Stimulated activated CD8-positive, alpha-beta memory T cell treated with anti-CD3 and anti-CD28 coated beads, Interleukin-2, amount 100 ng/mL, for 48 hours (primary cell): Measurements from ENCODE around the gene SCP2D1.

ENCODE experiments used
- DNase-seq, 2 donors: peaks; one replicate each; pipeline ENCODE4 v3.0.0-alpha.2; 2020; ENCODE audit warnings: low read depth in 2 of 2

The SCP2D1 gene

DNA sequence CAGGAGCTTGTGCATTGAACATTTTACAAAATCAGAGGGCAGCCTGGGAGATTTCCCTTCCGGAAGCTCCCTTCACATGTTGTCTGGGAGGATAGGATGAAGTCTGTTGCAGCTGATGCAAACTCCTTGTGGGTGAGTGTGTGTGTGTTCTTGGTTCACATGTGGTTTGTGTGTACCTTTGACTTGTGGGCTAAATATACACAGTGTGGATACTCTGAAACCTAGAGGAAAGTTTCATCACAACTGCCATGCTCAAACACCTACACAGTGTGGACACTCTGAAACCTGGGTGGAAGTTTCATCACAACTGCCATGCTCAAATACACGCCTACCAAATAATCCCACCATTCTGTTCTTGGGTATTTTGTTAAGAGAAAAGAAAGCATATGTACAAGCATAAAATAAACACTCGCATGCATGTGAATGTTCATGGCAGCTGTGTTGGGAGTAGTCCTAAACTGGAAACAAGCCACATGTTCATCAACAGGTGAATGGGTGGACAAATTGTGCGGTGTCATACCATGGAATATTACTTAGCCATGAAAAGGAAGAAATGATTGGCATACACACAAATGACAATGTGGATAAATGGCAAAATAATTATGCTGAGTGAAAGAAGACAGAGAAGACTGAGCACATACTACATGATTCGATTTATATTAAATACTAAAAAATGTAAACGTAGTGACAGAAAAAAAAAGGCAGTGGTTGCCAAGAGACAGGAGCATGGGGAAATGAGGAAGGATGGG, 1.8 kb downstream of the SCP2D1 start:
- DNase-seq: no peak

DNA sequence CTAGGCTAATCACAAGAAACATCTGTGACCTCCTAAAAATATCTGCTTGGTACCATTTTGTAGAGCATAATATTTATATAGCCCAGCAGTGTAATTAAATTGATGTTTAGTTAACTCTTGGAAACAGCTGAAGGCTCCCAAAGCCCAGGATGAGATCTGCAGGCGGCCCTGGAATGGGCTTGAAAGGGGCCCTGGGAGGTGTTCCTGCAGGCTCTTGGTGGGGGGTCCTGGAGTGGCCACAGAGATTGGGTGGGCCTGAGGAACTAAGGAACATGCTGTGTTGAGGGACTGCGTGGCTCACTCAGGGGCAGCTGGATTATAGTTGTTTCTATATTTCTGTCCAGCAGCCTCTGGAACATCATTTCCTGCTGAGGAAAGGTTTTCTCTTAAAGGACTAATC, 9.2 kb downstream of the SCP2D1 start:
- no peak for DNase-seq

DNA sequence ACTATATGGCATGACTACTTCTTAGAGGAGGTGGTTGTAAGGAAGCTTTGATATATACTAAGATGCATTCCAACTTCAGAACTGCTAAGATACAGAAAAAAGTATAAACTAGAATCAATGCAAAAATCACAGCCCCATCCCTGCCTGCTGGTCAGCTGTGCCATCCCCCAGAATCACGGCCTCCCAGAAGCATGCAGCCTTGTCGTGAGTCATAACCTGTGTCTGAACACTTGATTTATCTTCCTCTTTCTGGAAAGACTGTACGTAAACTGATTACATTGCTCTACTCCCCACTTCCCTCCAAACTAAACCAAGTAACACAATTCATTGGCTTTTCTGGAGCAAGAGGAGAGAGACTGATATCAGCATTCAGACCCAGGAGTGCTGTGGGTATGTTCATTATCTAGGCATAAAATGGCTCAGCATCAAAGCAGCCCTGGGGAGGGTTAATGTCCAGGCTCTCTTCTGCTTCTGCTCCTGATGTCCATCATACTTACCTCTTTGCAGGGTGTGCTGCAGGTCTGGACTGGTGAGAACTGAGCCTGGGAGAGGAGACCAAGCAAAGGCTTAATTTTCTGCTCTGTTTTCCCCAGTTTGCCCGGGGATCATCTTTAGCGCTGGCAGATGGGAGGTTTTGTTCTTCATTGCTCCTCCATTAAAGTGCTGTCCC, 18.4 kb downstream of the SCP2D1 start:
- no peak for DNase-seq

DNA sequence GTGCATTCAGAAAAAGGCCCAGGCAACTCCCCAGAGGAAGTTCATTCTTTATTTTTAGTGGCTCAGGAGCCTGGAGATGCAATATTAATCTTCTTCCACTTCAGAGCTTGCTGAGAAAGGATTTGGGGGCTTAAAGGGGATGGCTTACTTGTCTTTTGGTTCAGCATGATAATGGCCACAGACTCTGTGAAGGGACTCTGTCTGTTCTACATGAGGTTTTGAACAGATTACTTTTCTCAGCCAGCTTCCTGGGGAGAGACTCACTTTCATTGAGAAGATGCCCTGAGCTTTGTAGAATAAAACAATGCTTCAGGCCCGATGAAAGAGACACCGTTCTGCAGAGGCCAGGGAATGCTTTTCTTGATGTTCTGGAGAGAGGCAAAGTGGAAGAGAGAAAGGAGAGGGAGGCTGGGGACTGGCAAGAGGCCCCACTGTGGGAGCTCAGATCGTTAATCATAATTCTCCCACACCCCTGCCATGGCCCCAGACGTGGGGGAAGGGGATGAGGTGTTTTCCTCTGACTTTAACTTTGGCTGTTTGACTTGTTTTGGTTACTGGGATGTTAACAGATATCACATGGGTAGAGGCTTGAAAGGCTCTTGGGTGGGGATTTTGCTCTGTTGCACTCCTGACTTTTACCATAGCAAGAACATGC, 19.1 kb downstream of the SCP2D1 start:
- no peak for DNase-seq

DNA sequence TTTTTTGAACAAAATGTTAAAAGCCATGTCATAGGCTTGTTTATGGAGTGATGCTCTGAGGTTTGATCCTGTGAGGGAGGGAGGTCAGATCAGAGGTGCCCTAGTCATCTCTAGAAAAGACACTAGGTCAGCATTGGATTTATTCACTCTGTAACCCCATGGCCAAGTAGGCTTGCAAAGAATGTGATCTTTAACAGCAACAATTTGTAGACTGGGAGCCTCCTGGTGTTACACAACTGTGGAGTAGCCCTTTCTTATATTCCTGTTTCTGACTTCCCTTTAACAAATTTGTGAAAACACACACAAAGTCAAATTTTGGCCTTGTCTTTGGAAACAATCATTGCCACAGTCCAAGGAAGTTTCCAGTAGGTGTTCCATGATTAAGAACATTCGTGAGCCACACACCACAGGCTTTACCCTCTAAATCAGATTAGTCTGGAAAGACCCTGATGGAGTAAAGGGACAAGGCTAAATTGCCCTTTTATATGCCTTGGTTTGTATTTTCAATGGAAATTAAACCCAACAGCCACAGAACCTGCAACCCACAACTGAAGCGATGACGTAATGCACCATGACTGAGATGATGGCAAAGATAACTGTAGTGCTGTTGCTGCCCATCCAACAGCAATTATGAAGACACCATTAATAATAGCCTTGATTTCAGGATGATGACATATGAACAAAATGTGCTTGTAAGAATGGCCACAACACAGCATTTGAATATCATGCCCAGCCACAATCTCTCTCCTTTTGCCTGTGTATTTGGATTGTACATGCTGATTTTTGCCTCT, 22.1 kb downstream of the SCP2D1 start:
- no peak for DNase-seq

DNA sequence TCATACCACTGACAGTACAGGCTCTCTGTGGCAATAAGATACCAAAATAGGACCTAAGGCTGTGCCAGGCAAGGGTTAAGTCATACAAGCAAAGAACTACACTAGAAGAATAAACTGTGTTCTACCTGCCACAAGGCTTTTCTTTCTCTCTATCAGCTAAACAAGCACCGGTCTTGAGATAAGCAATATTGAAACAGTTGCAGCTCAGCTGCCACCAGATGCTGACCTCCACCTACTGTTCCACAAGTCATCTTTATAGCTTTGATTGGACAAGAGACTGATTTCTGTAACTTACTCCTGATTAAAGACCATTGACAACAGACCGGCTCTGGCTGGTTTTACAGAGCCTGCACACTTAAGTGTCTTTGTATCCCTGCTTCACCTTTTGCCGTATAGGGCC, 24.1 kb downstream of the SCP2D1 start:
- DNase-seq: no peak

DNA sequence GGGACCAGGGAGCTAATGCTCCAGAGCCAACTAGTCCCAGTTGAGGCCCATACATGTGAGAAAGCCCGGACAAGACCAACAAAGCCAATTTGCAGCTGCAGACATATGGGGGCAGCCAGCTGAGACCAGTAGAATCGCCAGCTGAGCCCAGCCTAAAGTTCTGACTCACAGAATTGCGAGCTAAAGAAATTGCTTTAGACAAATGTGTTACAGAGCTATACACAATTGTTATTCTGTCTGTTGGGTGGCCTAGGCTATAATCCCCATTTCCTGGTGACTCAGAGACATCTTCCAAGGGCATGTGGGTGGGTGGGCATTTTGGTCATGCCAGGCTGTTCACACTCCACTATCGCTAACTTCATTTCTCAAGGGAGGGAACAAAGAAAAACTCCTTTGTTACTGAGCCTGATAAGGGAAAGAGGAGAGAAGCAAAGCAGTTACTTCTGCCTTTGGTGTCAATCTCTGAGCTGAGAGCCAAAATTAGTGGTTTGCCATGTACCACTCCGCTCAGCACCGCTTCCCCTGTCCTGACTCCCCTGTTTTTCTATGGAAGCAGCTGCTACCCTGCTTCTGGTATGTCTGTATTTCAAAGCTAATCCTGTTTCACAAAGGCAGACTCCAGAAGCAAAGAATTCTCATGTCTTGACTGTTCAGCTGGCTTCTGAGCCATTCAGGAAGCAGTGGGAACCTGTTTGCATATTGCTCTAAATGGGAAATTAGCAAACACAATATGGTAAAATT, 26.1 kb downstream of the SCP2D1 start:
- no peak for DNase-seq

DNA sequence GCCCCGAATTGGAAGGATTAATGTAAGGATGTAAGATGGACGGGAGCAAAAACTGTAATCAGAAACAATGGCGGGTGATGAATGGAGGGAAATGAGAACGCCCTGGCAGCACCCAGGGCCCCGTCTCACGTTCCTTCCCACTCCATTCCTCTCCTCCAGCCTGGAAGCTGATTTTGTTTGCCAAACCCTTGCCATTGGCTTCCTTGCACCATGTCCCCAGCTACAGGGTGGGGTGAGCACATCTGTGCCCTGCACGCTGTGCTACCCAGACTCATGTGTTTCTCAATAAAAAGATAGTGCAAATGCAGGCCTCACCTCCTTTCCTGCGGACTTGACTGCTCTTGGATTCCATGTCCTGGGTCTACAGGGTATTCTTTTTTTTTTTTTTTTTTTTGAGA, 26.7 kb downstream of the SCP2D1 start:
- DNase-seq: no peak

DNA sequence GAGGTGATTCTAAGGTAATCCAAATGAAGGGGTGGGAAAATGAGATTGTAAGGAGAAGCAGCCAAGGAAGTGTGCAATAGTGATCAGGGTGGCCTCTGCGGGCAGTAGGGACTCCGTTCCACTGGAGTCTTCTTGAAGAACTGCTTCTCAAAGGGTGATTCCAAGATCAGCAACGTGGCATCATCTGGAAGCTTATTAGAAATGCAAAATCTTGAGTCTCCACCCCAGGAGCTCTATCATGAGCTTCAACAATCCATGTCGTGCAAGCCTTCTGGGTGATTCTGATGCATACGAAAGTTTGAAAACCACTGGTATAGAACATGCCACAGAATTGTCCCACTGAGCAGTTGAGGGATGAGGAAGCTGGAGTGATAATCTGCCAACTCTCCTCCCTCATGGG, 31.4 kb downstream of the SCP2D1 start:
- no peak for DNase-seq

DNA sequence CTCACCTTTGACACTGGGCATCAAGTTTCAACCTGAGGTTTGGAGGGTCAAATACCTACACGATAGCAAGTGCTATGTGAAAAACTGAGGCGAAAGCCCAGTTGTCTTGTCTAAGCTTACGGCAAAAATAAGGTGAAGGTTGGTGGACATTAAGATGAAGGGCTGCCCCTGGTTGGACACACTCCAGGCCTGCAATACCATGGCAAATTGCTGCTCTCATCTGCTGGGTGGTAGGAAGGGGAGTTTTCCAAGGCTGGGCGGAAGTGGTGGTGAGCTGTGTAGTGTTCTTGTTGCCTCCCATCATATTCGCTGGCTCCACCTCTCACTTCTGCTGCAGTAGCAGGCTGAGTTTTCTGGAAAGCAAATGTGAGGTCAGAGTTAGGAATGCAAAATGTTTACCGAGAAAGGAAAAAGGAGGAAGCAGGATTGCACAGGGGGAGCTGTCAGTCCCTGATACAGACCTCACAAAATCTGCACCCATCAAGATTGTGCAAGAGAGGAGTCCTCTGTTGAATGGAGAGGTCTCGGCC, 33.7 kb downstream of the SCP2D1 start:
- DNase-seq: no peak

DNA sequence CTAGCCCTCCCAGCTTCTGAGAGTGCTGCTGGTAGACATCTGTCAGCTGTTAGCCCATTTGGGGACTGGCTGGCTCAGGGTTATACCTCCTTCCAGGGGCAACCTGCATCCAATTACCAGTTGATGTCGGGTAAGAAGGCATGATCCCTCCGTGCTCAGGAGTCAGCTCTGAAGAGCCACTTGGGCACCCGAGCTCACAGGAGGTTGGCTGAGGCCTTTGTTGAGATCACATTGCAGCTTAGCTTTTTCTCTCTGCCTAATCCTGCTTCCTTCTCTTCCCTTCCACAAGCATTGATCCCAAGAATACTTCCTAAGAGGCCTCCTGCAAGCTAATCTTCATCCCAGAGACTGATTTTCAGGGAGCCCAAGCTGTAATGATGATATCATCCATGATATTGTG, 35.5 kb downstream of the SCP2D1 start:
- DNase-seq: no peak

DNA sequence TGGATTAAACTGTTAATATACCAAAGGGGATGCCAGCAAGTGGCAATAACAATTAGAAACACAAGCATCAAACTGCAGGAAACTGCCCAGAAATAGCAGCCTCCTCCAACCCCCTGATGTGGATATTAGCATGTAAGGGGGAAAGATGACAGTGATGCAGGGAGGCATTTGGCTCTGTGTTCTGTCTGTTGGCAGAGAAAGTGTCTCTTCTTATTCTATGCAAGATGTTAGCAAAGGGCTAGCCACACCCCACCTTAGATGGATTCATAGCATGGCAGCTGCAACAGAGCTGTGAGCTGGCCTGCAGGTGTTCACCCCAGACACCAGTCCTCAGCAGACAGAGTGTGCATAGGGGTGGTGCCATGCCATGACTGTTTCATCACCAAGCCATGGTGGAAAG, 38.0 kb downstream of the SCP2D1 start:
- DNase-seq: no peak

DNA sequence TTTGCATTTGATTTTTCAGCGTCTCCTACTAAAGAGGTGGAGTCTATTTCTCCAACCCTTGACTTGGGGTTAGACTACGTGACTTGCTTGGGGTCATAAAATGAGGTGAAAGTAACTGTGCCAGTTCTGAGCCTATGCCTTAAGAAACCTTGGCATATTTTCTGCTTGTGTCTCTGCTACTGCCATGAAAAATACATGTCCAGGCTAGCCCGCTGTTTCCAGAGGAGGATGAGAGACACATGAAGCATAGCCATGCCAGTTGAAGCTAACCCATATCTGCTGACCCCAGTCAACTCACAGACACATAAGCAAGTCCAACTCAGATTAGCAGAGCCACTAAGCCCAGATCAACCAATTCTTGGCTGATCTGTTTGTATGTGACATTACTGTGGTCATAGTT, 38.7 kb downstream of the SCP2D1 start:
- no peak for DNase-seq

DNA sequence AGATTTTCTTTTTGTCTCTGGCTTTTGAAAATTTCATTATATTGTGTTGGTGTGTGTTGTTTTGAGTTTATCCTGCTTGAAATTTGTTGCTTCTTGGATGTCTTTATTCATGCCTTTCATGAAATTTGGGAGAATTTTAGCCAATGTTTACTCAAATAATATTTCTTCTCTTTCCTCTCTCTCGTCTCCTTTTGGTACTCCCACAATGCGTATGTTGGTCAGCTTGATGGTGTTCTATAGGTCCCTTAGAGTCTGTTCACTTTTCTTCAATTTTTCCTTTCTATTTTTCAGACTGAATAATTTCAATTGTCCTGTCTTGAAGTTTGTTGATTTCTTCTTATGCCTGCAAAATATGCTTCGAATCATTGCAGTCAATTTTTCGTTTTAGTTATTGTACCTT, 39.6 kb downstream of the SCP2D1 start:
- no peak for DNase-seq

DNA sequence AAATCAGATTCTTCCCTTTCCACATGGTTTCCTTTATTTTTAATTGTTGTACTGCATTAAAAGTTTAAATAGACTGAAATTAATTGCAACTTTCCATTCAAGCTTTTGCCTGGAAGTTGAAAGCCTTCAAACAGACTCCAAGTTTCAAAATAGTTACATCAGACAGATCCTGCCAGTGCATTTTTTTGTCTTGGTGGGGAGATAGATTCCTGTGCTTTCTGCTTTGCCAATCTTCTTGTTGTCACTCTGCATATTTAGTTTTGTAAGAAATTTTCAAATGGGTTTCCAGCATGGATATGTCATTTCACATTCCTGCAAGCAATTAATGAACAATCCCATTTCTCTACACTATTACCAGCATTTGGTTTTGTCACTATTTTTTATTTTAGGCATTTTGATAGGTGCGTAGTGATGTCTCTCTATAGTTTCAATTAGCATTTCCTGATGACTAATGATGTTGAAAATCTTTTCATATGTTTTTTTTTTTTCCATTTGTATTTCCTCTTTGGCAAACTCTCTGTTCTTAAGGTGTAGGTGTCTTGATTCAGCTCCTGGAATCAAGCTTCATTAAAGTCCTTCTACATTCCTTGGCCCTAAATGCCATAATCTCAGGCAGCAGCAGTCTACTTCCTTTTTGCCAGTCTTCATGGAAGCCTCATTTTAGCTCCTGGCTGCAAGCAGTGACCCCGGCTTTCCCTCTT, 40.5 kb downstream of the SCP2D1 start:
- no peak for DNase-seq

DNA sequence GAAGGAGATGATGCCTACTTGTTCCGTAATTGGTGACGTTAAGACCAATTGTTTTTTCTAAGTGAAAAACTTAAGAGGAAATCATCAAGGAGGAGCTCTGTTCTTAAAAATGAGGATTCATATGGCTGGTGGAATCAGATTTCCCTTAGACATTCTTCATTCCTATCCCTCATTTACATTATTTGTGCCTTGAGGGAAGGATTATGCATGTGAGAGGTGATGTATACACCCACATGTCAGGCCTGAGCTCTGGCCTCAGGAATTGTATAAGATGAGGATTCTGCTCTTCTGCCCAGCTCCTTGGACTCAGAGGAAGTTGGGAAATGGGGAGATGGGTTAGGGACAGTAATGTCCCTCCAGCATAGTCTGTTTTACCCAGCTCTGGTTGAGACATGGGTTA, 42.3 kb downstream of the SCP2D1 start:
- no peak for DNase-seq

DNA sequence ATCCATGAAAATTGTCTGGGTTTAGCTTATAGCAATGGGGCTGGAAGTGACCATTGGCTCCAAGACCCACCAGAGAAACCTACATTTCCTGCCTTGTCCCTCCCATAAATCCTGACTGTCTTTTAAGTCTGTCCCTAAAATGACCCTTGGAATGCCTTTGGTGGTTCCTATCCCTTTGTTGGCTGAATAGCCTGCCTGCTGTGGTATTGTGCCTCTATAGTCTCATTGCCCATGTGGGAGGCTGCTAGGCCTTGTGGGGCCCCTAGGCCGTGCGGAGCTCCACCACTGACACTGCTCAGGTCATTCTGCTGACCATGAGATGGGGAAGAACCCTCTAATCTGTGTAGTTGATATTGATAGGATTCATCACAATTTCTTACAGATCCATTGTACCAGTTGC, 43.3 kb downstream of the SCP2D1 start:
- DNase-seq: no peak

DNA sequence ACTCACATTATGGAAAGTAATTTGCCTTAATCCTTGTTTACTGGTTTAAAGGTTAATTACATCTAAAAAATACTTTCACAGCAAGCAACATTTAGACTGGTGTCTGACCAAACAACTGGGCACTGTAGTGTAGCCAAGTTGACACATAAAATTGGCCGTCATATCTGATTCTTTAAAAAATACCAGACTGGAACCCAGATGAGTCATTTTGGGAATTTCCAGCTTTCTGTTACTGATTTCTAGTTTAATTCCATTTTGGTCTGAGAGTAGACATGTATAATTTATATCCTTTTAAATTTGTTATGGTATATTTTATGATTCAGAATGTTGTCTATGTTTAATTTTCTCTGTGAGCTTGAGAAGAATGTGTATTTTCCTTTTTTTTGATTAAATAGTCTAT, 44.1 kb downstream of the SCP2D1 start:
- no peak for DNase-seq

DNA sequence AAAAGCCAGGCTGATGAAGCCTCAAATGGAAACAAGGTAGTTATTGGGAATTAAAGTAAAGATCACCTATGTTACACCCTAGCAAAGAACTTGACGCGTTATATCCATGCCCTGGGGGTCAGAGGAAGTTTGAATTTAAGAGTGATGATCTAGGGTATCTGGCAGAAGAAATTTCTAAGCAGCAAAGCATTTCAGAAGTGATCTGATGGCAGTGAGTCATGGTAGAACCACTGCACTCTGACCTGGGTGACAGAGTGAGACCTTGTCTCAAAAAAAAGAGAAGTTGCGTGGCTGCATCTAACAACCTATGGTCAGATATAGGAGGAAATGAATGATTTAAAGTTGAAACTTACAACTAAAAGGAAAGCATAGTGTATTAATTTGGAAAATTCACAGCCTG, 45.2 kb downstream of the SCP2D1 start:
- DNase-seq: no peak
